HG03196 (cell line): ENCODE data around the gene SLC6A16.
A peak's percentile ranks its signal among the peaks of the same experiment; 100 is the strongest.
"Not testable (repeated sequence)": the region's sequence is repeated elsewhere in the genome, so short reads cannot be mapped to it uniquely, and the experiment has no call there.

ENCODE experiments used
- ATAC-seq: cut with Tn5 transposase; IDR thresholded peaks from one replicate; pipeline ENCODE4 v1.9.1; 2021; ENCODE audit not compliant: unreplicated experiment

Gene SLC6A16

GRCh38 chr19:49324801-49325576, at the start of gene SLC6A16:
Gene SLC6A16 (minus strand): TSS chr19:49325191. CDS start chr19:49311347, 13,844 bp downstream.
- ATAC-seq = no peak

- ATAC-seq = not testable (repeated sequence)
These were observed 48.2 kb upstream of the SLC6A16 start for GRCh38 chr19:49373174-49373573.

- ATAC-seq = no peak
These were observed 46.2 kb upstream of the SLC6A16 start for GRCh38 chr19:49371184-49371583.

GRCh38 chr19:49368711-49369358, 43.8 kb upstream of the SLC6A16 start:
- no peak for ATAC-seq

- ATAC-seq = no peak
These were observed 41.1 kb upstream of the SLC6A16 start for GRCh38 chr19:49366110-49366509.

GRCh38 chr19:49364083-49364737, 39.2 kb upstream of the SLC6A16 start:
- ATAC-seq = no peak

- peak; percentile 49 for ATAC-seq
These were observed 38.5 kb upstream of the SLC6A16 start, which contains the start of gene DKKL1 for GRCh38 chr19:49363268-49364082. Gene DKKL1 (plus strand): TSS chr19:49363877. CDS start chr19:49363999, 122 bp downstream.

- no peak for ATAC-seq
These were observed 37.9 kb upstream of the SLC6A16 start for GRCh38 chr19:49362929-49363267.

GRCh38 chr19:49362048-49362928, 37.3 kb upstream of the SLC6A16 start, which contains the start of gene TEAD2:
Gene TEAD2 (minus strand): TSS chr19:49362416. CDS start chr19:49360075, 2,341 bp downstream.
- ATAC-seq = no peak

GRCh38 chr19:49361438-49362047, 36.6 kb upstream of the SLC6A16 start:
- ATAC-seq = no peak

- no peak for ATAC-seq
These were observed 35.1 kb upstream of the SLC6A16 start for GRCh38 chr19:49359851-49360820.

GRCh38 chr19:49357186-49357585, 32.2 kb upstream of the SLC6A16 start:
- no peak for ATAC-seq

GRCh38 chr19:49356382-49356781, 31.4 kb upstream of the SLC6A16 start:
- no peak for ATAC-seq

- ATAC-seq = no peak
These were observed 30.9 kb upstream of the SLC6A16 start for GRCh38 chr19:49355909-49356353.

GRCh38 chr19:49349567-49349966, 24.6 kb upstream of the SLC6A16 start:
- no peak for ATAC-seq

GRCh38 chr19:49348305-49349189, 23.6 kb upstream of the SLC6A16 start:
- no peak for ATAC-seq

GRCh38 chr19:49347835-49348234, 22.8 kb upstream of the SLC6A16 start:
- ATAC-seq = no peak
